Endothelial cell (in vitro differentiated cells): ENCODE measurements around the gene KMT2E. TPM values are rescaled to one million over a fixed set of nuclear protein-coding genes. Genes with fewer than 3 reads are reported as not detected.

Experiments used
- DNase-seq: peaks from one replicate; pipeline ENCODE4 v3.0.0; 2021; ENCODE audit warnings: low spot score
- H3K27ac Mint-ChIP-seq: one replicate; pipeline ENCODE4 v1.8.0; 2021; ENCODE audit warnings: mixed read lengths, inconsistent platforms; ENCODE audit not compliant: unreplicated experiment
- H3K27me3 Mint-ChIP-seq: one replicate; pipeline ENCODE4 v1.8.0; 2021; ENCODE audit warnings: mild to moderate bottlenecking, moderate library complexity, mixed read lengths, inconsistent platforms; ENCODE audit not compliant: unreplicated experiment
- H3K36me3 Mint-ChIP-seq: one replicate; pipeline ENCODE4 v1.8.0; 2021; ENCODE audit warnings: mild to moderate bottlenecking, low read depth, mixed read lengths, inconsistent platforms; ENCODE audit not compliant: unreplicated experiment
- H3K4me1 Mint-ChIP-seq: one replicate; pipeline ENCODE4 v1.8.0; 2021; ENCODE audit warnings: mild to moderate bottlenecking, mixed read lengths, inconsistent platforms; ENCODE audit not compliant: unreplicated experiment
- H3K4me3 Mint-ChIP-seq: one replicate; pipeline ENCODE4 v1.8.0; 2021; ENCODE audit warnings: mild to moderate bottlenecking, mixed read lengths, inconsistent platforms; ENCODE audit not compliant: unreplicated experiment
- H3K9me3 Mint-ChIP-seq: one replicate; pipeline ENCODE4 v1.8.0; 2021; ENCODE audit warnings: mixed read lengths, inconsistent platforms; ENCODE audit not compliant: unreplicated experiment
- CTCF ChIP-seq: fragments of 200-600 bp; sonication (generic); IDR thresholded peaks from one replicate; pipeline ENCODE4 v1.5.0; 2021; ENCODE audit warnings: antibody characterized with exemption; ENCODE audit not compliant: unreplicated experiment
- total RNA-seq: library from RNA; stranded (reverse); fragmentation: NEBNext Ultra II Directional; extraction: Animal tissue kit (Norgen Biotek cat#: 25700); gene quantifications from one replicate; pipeline ENCODE4 v1.2.1, GENCODE V29; 2021; ENCODE audit not compliant: unreplicated experiment

KMT2E gene
- total RNA-seq, 1 donor from 2014 or later: 71.0 TPM

- H3K27me3 Mint-ChIP-seq: no peaks in the 10 kb centered on the region
- H3K4me1 Mint-ChIP-seq: peaks cover 1% of the 10 kb centered on the region
- H3K36me3 Mint-ChIP-seq: no peaks in the 10 kb centered on the region
- H3K9me3 Mint-ChIP-seq: no peaks in the 10 kb centered on the region
- H3K27ac Mint-ChIP-seq: no peak overlapping the region
- TF ChIP-seq CTCF: no peak
- H3K4me3 Mint-ChIP-seq: no peak overlapping the region
- DNase-seq: no peak
Measured at GRCh38 chr7:104993217-104993862, 20.7 kb upstream of the KMT2E start.

- H3K36me3 Mint-ChIP-seq: no peaks in the 10 kb centered on the region
- DNase-seq: no peak
- H3K27ac Mint-ChIP-seq: peak overlapping the region; percentile 15
- no peak for TF ChIP-seq CTCF
- H3K27me3 Mint-ChIP-seq: peaks cover 2% of the 10 kb centered on the region
- peaks cover 12% of the 10 kb centered on the region for H3K4me1 Mint-ChIP-seq
- no peaks in the 10 kb centered on the region for H3K9me3 Mint-ChIP-seq
- no peak overlapping the region for H3K4me3 Mint-ChIP-seq
Measured at GRCh38 chr7:104998040-104998752, 15.8 kb upstream of the KMT2E start.

GRCh38 chr7:105000200-105000599 is 13.8 kb upstream of the KMT2E start:
- H3K4me3 Mint-ChIP-seq: no peak overlapping the region
- no peaks in the 10 kb centered on the region for H3K36me3 Mint-ChIP-seq
- H3K27me3 Mint-ChIP-seq: peaks cover 2% of the 10 kb centered on the region
- no peaks in the 10 kb centered on the region for H3K9me3 Mint-ChIP-seq
- no peak for TF ChIP-seq CTCF
- H3K4me1 Mint-ChIP-seq: peaks cover 21% of the 10 kb centered on the region
- DNase-seq: no peak
- H3K27ac Mint-ChIP-seq: no peak overlapping the region

GRCh38 chr7:105000927-105001336 is 13.1 kb upstream of the KMT2E start:
- Mint-ChIP-seq H3K4me3 (no peak overlapping the region), H3K36me3 (no peaks in the 10 kb centered on the region), H3K4me1 (peaks cover 22% of the 10 kb centered on the region), H3K9me3 (no peaks in the 10 kb centered on the region), H3K27me3 (peaks cover 2% of the 10 kb centered on the region), H3K27ac (no peak overlapping the region)
- DNase-seq: no peak
- TF ChIP-seq CTCF: no peak

- no peak for DNase-seq
- Mint-ChIP-seq H3K27me3 (peaks cover 2% of the 10 kb centered on the region), H3K9me3 (no peaks in the 10 kb centered on the region), H3K27ac (no peak overlapping the region), H3K4me3 (no peak overlapping the region), H3K4me1 (peaks cover 29% of the 10 kb centered on the region), H3K36me3 (no peaks in the 10 kb centered on the region)
- no peak for TF ChIP-seq CTCF
Measured at GRCh38 chr7:105001652-105002184, 12.3 kb upstream of the KMT2E start.
